WTC11 (cell line): ENCODE data around the gene DAZAP2. TPM values are rescaled to one million over a fixed set of nuclear protein-coding genes. Genes with fewer than 3 reads are reported as not detected.

ENCODE experiments used
- ATAC-seq: fragments of 200-7000 bp; cut with Tn5 transposase; 2 replicates; pipeline ENCODE4 v1.10.0; 2021; ENCODE audit warnings: mild to moderate bottlenecking, moderate library complexity
- CTCF ChIA-PET: fragments of 300-600 bp; sonication (Branson Sonifier 250); formaldehyde crosslinking; loops from one replicate; lab custom pipeline; 2021; ENCODE audit warnings: antibody characterized with exemption; lab: Charles Lee
- POLR2A ChIA-PET: fragments of 350-600 bp; sonication (Branson Sonifier 250); formaldehyde crosslinking; loops from one replicate; lab custom pipeline; 2021; ENCODE audit warnings: antibody characterized with exemption; lab: Charles Lee
- DNase-seq: peaks from one replicate; pipeline ENCODE4 v3.0.0; 2021; ENCODE audit warnings: low spot score
- H3K27ac Mint-ChIP-seq: 2 replicates; pipeline ENCODE4 v1.8.0; 2021; ENCODE audit warnings: mixed read lengths
- H3K27me3 Mint-ChIP-seq: 2 replicates; pipeline ENCODE4 v1.8.0; 2021; ENCODE audit warnings: low read depth, mild to moderate bottlenecking, moderate library complexity, mixed read lengths
- H3K36me3 Mint-ChIP-seq: 2 replicates; pipeline ENCODE4 v1.8.0; 2021; ENCODE audit warnings: mixed read lengths
- H3K4me1 Mint-ChIP-seq: 2 replicates; pipeline ENCODE4 v1.8.0; 2022; ENCODE audit warnings: mixed read lengths
- H3K4me3 Mint-ChIP-seq: 2 replicates; pipeline ENCODE4 v1.8.0; 2021; ENCODE audit warnings: mild to moderate bottlenecking, moderate library complexity, mixed read lengths
- H3K9me3 Mint-ChIP-seq: 2 replicates; pipeline ENCODE4 v1.8.0; 2021; ENCODE audit warnings: mixed read lengths
- AR ChIP-seq: fragments of 250-450 bp; sonication (Bioruptor Pico); IDR thresholded peaks from 2 replicates; pipeline ENCODE4 v1.9.0; 2021; ENCODE audit warnings: mild to moderate bottlenecking
- CDX4 ChIP-seq: fragments of 250-450 bp; sonication (Bioruptor Pico); IDR thresholded peaks from 2 replicates; pipeline ENCODE4 v1.9.0; 2021; ENCODE audit warnings: moderate library complexity, mild to moderate bottlenecking, inconsistent platforms, borderline replicate concordance
- CTCF ChIP-seq: fragments of 200-600 bp; IDR thresholded peaks from 2 replicates; pipeline ENCODE4 v1.8.0; 2022; ENCODE audit warnings: antibody characterized with exemption
- FOXJ3 ChIP-seq: sonication (generic); formaldehyde crosslinking; IDR thresholded peaks from 2 replicates; pipeline ENCODE4 v1.9.0; 2021; ENCODE audit warnings: missing genetic modification reagents, mild to moderate bottlenecking, borderline replicate concordance
- IRF1 ChIP-seq: sonication (generic); formaldehyde crosslinking; IDR thresholded peaks from 2 replicates; pipeline ENCODE4 v1.8.0; 2023; ENCODE audit warnings: missing genetic modification reagents
- MAX ChIP-seq: sonication (generic); formaldehyde crosslinking; IDR thresholded peaks from 2 replicates; pipeline ENCODE4 v1.8.0; 2022; ENCODE audit warnings: mild to moderate bottlenecking, missing genetic modification reagents
- MYBL2 ChIP-seq: sonication (generic); formaldehyde crosslinking; IDR thresholded peaks from 2 replicates; pipeline ENCODE4 v1.8.1; 2023; ENCODE audit warnings: mild to moderate bottlenecking, moderate library complexity, missing genetic modification reagents
- NFE2L1 ChIP-seq: sonication (generic); formaldehyde crosslinking; IDR thresholded peaks from 2 replicates; pipeline ENCODE4 v1.8.1; 2023; ENCODE audit warnings: missing genetic modification reagents
- PRRX2 ChIP-seq: fragments of 250-450 bp; sonication (Bioruptor Pico); IDR thresholded peaks from 2 replicates; pipeline ENCODE4 v1.8.0; 2021; ENCODE audit warnings: mild to moderate bottlenecking
- RELA ChIP-seq: sonication (generic); formaldehyde crosslinking; IDR thresholded peaks from 2 replicates; pipeline ENCODE4 v1.8.1; 2022; ENCODE audit warnings: missing genetic modification reagents, mild to moderate bottlenecking, borderline replicate concordance
- SOX15 ChIP-seq: fragments of 250-450 bp; sonication (Bioruptor Pico); IDR thresholded peaks from 2 replicates; pipeline ENCODE4 v1.9.0; 2021; ENCODE audit warnings: mild to moderate bottlenecking
- SP1 ChIP-seq: sonication (generic); formaldehyde crosslinking; conservative IDR thresholded peaks from 2 replicates; pipeline ENCODE4 v1.8.1; 2022; ENCODE audit warnings: missing genetic modification reagents
- TEAD4 ChIP-seq: sonication (generic); formaldehyde crosslinking; IDR thresholded peaks from 2 replicates; pipeline ENCODE4 v1.8.0; 2022; ENCODE audit warnings: mild to moderate bottlenecking, missing genetic modification reagents
- ZBTB21 ChIP-seq: sonication (generic); formaldehyde crosslinking; IDR thresholded peaks from 2 replicates; pipeline ENCODE4 v1.8.1; 2023; ENCODE audit warnings: mild to moderate bottlenecking, missing genetic modification reagents, borderline replicate concordance
- ZNF138 ChIP-seq: sonication (generic); formaldehyde crosslinking; conservative IDR thresholded peaks from 2 replicates; pipeline ENCODE4 v1.8.1; 2022; ENCODE audit warnings: mild to moderate bottlenecking, moderate library complexity, missing genetic modification reagents
- total RNA-seq: library from RNA; stranded (reverse); gene quantifications from 3 replicates; pipeline ENCODE4 v1.2.3, GENCODE V29; 2021
- TF ChIP-seq, protein P1 (sequence below): sonication (generic); formaldehyde crosslinking; IDR thresholded peaks from 2 replicates; pipeline ENCODE4 v1.8.0; 2022; ENCODE audit warnings: missing genetic modification reagents
- TF ChIP-seq, protein P2 (sequence below): fragments of 250-450 bp; sonication (Bioruptor Pico); IDR thresholded peaks from 2 replicates; pipeline ENCODE4 v2.1.2; 2022; ENCODE audit warnings: mild to moderate bottlenecking, moderate library complexity
- TF ChIP-seq, protein P3 (sequence below): sonication (generic); formaldehyde crosslinking; IDR thresholded peaks from 2 replicates; pipeline ENCODE4 v1.8.1; 2022; ENCODE audit warnings: missing genetic modification reagents, borderline replicate concordance

Gene DAZAP2
- total RNA-seq, 1 experiment from 2014 or later = 35.8 TPM

DNA sequence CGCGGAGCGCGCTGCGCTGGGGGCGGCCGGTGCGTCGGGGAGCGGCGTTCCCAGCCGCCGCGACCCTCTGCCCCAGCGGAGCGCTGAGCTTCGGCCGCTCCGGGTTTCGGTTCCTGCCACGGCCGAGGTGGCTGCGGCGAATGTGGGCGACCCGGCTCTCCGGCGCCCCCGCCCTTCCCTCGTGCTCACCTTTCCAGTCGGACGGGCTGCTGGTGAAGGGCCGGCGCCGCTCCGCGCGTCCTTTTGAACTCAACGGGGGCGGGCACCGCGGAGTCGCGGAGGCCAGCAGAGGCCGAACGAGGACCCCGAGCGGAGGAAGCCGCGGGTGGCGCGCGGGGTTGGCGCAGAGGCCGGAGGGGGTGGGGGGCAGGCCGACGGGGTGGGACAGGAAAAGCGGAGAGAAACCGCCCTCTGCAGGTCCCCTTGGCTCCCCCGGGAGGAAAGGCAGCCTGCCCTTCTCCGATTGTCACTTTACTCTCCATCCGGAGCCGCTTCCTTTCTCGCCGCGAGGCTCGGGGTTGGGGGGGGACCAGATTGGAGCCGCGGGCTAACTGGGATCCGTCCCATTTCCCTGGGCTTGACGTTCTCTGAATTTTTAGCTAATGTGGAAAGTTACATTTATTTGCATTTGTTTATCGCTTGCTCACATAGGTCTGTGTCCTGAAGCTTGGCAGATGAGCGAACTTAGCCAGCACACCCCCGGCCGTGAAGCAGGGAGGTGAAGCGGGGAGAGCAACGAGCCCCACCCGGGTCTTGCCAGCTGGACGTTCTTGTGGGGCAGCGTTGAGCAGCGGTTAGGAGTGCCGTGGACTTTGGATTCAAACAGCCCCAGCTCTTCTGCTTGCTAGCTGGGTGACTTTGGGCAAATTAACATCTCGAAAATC lies 31.7 kb downstream of the DAZAP2 start, which contains the start of gene SMAGP (continued):
- TF ChIP-seq, protein P1, sequence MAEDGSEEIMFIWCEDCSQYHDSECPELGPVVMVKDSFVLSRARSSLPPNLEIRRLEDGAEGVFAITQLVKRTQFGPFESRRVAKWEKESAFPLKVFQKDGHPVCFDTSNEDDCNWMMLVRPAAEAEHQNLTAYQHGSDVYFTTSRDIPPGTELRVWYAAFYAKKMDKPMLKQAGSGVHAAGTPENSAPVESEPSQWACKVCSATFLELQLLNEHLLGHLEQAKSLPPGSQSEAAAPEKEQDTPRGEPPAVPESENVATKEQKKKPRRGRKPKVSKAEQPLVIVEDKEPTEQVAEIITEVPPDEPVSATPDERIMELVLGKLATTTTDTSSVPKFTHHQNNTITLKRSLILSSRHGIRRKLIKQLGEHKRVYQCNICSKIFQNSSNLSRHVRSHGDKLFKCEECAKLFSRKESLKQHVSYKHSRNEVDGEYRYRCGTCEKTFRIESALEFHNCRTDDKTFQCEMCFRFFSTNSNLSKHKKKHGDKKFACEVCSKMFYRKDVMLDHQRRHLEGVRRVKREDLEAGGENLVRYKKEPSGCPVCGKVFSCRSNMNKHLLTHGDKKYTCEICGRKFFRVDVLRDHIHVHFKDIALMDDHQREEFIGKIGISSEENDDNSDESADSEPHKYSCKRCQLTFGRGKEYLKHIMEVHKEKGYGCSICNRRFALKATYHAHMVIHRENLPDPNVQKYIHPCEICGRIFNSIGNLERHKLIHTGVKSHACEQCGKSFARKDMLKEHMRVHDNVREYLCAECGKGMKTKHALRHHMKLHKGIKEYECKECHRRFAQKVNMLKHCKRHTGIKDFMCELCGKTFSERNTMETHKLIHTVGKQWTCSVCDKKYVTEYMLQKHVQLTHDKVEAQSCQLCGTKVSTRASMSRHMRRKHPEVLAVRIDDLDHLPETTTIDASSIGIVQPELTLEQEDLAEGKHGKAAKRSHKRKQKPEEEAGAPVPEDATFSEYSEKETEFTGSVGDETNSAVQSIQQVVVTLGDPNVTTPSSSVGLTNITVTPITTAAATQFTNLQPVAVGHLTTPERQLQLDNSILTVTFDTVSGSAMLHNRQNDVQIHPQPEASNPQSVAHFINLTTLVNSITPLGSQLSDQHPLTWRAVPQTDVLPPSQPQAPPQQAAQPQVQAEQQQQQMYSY (CRISPR knock-in tag) = peak; percentile 88
- no peak for TF ChIP-seq FOXJ3 (CRISPR knock-in tag)
- TF ChIP-seq IRF1 (CRISPR knock-in tag) = peak; percentile 35; the same call in 1 of the 2 replicates
- peak; percentile 63; the same call in 1 of the 2 replicates for TF ChIP-seq MYBL2
- TF ChIP-seq TEAD4 = no peak
- peak; percentile 59; the same call in 1 of the 2 replicates for TF ChIP-seq MAX (CRISPR knock-in tag)
- 0 out of 2 replicates have a peak, but pooled peaks have one; percentile 38 for TF ChIP-seq RELA (CRISPR knock-in tag)
- TF ChIP-seq ZBTB21 (CRISPR knock-in tag) = peak; percentile 73; the same call in 1 of the 2 replicates
- TF ChIP-seq CTCF = no peak
- TF ChIP-seq, protein P2, sequence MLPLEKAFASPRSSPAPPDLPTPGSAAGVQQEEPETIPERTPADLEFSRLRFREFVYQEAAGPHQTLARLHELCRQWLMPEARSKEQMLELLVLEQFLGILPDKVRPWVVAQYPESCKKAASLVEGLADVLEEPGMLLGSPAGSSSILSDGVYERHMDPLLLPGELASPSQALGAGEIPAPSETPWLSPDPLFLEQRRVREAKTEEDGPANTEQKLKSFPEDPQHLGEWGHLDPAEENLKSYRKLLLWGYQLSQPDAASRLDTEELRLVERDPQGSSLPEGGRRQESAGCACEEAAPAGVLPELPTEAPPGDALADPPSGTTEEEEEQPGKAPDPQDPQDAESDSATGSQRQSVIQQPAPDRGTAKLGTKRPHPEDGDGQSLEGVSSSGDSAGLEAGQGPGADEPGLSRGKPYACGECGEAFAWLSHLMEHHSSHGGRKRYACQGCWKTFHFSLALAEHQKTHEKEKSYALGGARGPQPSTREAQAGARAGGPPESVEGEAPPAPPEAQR (CRISPR knock-in tag) = no peak
- TF ChIP-seq ZNF138 (CRISPR knock-in tag) = no peak

DNA sequence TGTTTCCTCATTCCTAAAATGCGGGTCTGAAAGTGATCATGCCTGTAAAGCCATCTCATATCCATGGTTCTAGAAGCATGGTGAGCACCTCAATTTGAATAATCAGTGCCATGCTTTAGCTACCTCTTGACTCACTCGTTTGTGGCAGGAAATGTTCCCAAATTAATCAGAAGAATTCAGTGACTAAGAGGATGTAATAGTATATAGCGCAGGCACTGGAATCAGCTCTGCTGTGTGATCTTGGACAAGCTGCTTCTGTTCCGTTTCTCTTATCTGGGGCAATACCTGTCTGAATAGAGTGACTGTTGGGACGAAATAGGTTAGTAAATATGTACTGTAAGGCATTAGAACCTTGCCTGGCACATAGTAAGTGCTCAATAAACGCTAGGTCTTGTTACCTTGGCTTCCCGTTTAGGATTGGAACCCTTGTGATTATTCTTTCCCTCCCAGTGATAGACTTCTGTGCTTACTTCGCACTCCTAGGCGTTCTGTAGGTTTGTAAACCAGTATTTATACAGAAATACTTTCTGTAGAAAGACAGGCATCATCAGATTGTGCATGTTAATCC lies 32.4 kb downstream of the DAZAP2 start:
- ATAC-seq (no peak), DNase-seq (no peak)
- H3K27me3 Mint-ChIP-seq = peaks cover 17% of the 10 kb centered on the region
- no peaks in the 10 kb centered on the region for H3K36me3 Mint-ChIP-seq
- ChIA-PET POLR2A (interaction anchor here (0.5 to 1.6 kb wide), 4 partner anchors 33 to 508 kb away, joined by 3 to 4 read pairs (median 3); partner anchors contain the start of gene DAZAP2), CTCF (interaction anchor here (0.9 to 3.2 kb wide), 7 partner anchors 20 to 284 kb away, joined by 3 to 133 read pairs (median 11); no protein-coding TSS in a partner anchor)
- peak overlapping the region; percentile 37; the same call in 1 of the 2 replicates for H3K27ac Mint-ChIP-seq
- peak overlapping the region; percentile 94 for H3K4me3 Mint-ChIP-seq
- H3K9me3 Mint-ChIP-seq = no peaks in the 10 kb centered on the region
- TF ChIP-seq, protein P3, sequence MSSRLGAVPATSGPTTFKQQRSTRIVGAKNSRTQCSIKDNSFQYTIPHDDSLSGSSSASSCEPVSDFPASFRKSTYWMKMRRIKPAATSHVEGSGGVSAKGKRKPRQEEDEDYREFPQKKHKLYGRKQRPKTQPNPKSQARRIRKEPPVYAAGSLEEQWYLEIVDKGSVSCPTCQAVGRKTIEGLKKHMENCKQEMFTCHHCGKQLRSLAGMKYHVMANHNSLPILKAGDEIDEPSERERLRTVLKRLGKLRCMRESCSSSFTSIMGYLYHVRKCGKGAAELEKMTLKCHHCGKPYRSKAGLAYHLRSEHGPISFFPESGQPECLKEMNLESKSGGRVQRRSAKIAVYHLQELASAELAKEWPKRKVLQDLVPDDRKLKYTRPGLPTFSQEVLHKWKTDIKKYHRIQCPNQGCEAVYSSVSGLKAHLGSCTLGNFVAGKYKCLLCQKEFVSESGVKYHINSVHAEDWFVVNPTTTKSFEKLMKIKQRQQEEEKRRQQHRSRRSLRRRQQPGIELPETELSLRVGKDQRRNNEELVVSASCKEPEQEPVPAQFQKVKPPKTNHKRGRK (CRISPR knock-in tag) = no peak
- TF ChIP-seq AR (no peak), TEAD4 (no peak), CDX4 (CRISPR knock-in tag) (no peak), SOX15 (CRISPR knock-in tag) (no peak), NFE2L1 (CRISPR knock-in tag) (no peak), SP1 (CRISPR knock-in tag) (no peak), PRRX2 (CRISPR knock-in tag) (no peak), ZBTB21 (CRISPR knock-in tag) (no peak)
- H3K4me1 Mint-ChIP-seq = peaks cover 17% of the 10 kb centered on the region
